A549 (cell line): ENCODE measurements around the gene EFTUD2. TPM values are rescaled to one million over a fixed set of nuclear protein-coding genes. Genes with fewer than 3 reads are reported as not detected.

ENCODE experiments used
- ATAC-seq, 2 experiments: fragments of 200-7000 bp in 1 of 2; fragments of >200 bp in 1 of 2; cut with Nextera tagmentation in 1 of 2; cut with Tn5 transposase in 1 of 2; 3 replicates each; pipeline versions ENCODE4 v1.8.0 to v1.9.1; 2018 to 2020; ENCODE audit warnings: mild to moderate bottlenecking in 1 of 2, moderate library complexity in 1 of 2
- CTCF ChIA-PET: fragments of 300-600 bp; sonication (Branson Sonifier 250); formaldehyde crosslinking; extraction: SDS; loops from one replicate; lab custom pipeline; 2021; ENCODE audit warnings: antibody characterized with exemption, inconsistent platforms; lab: Yijun Ruan, JAX
- POLR2A ChIA-PET: fragments of 350-600 bp; formaldehyde crosslinking; extraction: SDS; loops from one replicate; lab custom pipeline; 2021; ENCODE audit warnings: antibody characterized with exemption, inconsistent platforms; lab: Yijun Ruan, JAX
- DNase-seq, 2 experiments: peaks; one replicate each; pipeline versions ENCODE4 v3.0.0 to v3.0.0-alpha.2; 2011 to 2016; ENCODE audit warnings: low read depth in 1 of 2, low spot score in 1 of 2
- FAIRE-seq: peaks from 2 replicates; lab custom pipeline; 2011; peaks lifted over from hg19 to GRCh38; lab: Jason Lieb, UNC
- H3K27ac ChIP-seq, 2 experiments: fragments of >200 bp; sonication (Bioruptor Twin); formaldehyde crosslinking; 3 replicates each; pipeline ENCODE4 v1.5.1; 2016 to 2017
- H3K4me1 ChIP-seq: fragments of >200 bp; sonication (Bioruptor Twin); formaldehyde crosslinking; 3 replicates; pipeline ENCODE4 v1.6.1; 2016
- H3K4me2 ChIP-seq: fragments of >200 bp; sonication (Bioruptor Twin); formaldehyde crosslinking; 3 replicates; pipeline ENCODE4 v1.6.1; 2016
- H3K4me3 ChIP-seq: fragments of >200 bp; sonication (Bioruptor Twin); formaldehyde crosslinking; 3 replicates; pipeline ENCODE4 v1.5.1; 2016
- H3K9me3 ChIP-seq: fragments of >200 bp; sonication (Bioruptor Twin); formaldehyde crosslinking; 3 replicates; pipeline ENCODE4 v1.6.1; 2016
- CEBPB ChIP-seq, 2 experiments: fragments of >200 bp in 1 of 2; sonication (Bioruptor Twin) in 1 of 2; formaldehyde crosslinking in 1 of 2; IDR thresholded peaks; 2 replicates each; pipeline ENCODE4 v1.6.1; 2012 to 2016
- EP300 ChIP-seq, 2 experiments: fragments of >200 bp; sonication (Bioruptor Twin); formaldehyde crosslinking; IDR thresholded peaks; 2 replicates in 1 of 2; 3 replicates in 1 of 2; pipeline ENCODE4 v1.6.1; 2016 to 2017
- ESRRA ChIP-seq: fragments of 150-350 bp; IDR thresholded peaks from 2 replicates; pipeline ENCODE4 v1.6.1; 2014; ENCODE audit warnings: mild to moderate bottlenecking, low read length, borderline replicate concordance
- GATA3 ChIP-seq: IDR thresholded peaks from 2 replicates; pipeline ENCODE4 v1.6.1; 2012; ENCODE audit warnings: borderline replicate concordance
- HOXB5 ChIP-seq: fragments of 250-450 bp; sonication (Bioruptor Pico); IDR thresholded peaks from 2 replicates; pipeline ENCODE4 v1.5.0; 2020; ENCODE audit warnings: mild to moderate bottlenecking, moderate library complexity
- JUN ChIP-seq, 2 experiments: fragments of >200 bp; sonication (Bioruptor Twin); formaldehyde crosslinking; IDR thresholded peaks; 2 replicates in 1 of 2; 3 replicates in 1 of 2; pipeline ENCODE4 v1.6.1; 2016 to 2017
- JUNB ChIP-seq: fragments of >200 bp; sonication (Bioruptor Twin); formaldehyde crosslinking; IDR thresholded peaks from 2 replicates; pipeline ENCODE4 v1.6.1; 2016
- MAFK ChIP-seq: fragments of 450-650 bp; IDR thresholded peaks from 2 replicates; pipeline ENCODE4 v1.6.1; 2014; ENCODE audit not compliant: partially characterized antibody
- MAZ ChIP-seq: fragments of 150-350 bp; IDR thresholded peaks from 2 replicates; pipeline ENCODE4 v1.6.1; 2014; ENCODE audit warnings: antibody characterized with exemption, low read depth, low read length, borderline replicate concordance
- MYC ChIP-seq: IDR thresholded peaks from 2 replicates; pipeline ENCODE4 v1.6.1; 2012; ENCODE audit warnings: mild to moderate bottlenecking, inconsistent platforms, low read length, improper control_type of control experiment, borderline replicate concordance
- POLR2A ChIP-seq: IDR thresholded peaks from 2 replicates; pipeline ENCODE4 v1.6.1; 2012; ENCODE audit warnings: mild to moderate bottlenecking, low read length
- POLR2AphosphoS2 ChIP-seq: conservative IDR thresholded peaks from 2 replicates; pipeline ENCODE4 v1.6.1; 2012; ENCODE audit warnings: low read length, improper control_type of control experiment, inconsistent platforms
- RAD21 ChIP-seq, 2 experiments: fragments of >200 bp in 1 of 2; sonication (Bioruptor Twin) in 1 of 2; formaldehyde crosslinking in 1 of 2; IDR thresholded peaks in 1 of 2; conservative IDR thresholded peaks in 1 of 2; 2 replicates in 1 of 2; 3 replicates in 1 of 2; pipeline ENCODE4 v1.6.1; 2012 to 2018; ENCODE audit warnings: inconsistent platforms in 1 of 2
- RCOR1 ChIP-seq: fragments of 150-350 bp; IDR thresholded peaks from 2 replicates; pipeline ENCODE4 v1.6.1; 2014; ENCODE audit warnings: antibody characterized with exemption, low read length, low read depth
- RFX5 ChIP-seq: fragments of 450-650 bp; IDR thresholded peaks from 2 replicates; pipeline ENCODE4 v1.7.1; 2014; ENCODE audit warnings: antibody characterized with exemption, mild to moderate bottlenecking, moderate library complexity
- RNF2 ChIP-seq: fragments of 200-600 bp; sonication (generic); IDR thresholded peaks from 2 replicates; pipeline ENCODE4 v1.6.1; 2016; ENCODE audit warnings: low read depth, mild to moderate bottlenecking, antibody characterized with exemption, moderate library complexity, borderline replicate concordance
- TP53 ChIP-seq: fragments of 250-450 bp; sonication (Bioruptor Pico); IDR thresholded peaks from 2 replicates; pipeline ENCODE4 v1.5.0; 2021; ENCODE audit warnings: mild to moderate bottlenecking, moderate library complexity
- ZFP36 ChIP-seq: fragments of 450-650 bp; IDR thresholded peaks from 2 replicates; pipeline ENCODE4 v1.6.1; 2014; ENCODE audit warnings: borderline replicate concordance; ENCODE audit not compliant: partially characterized antibody
- ZSCAN20 ChIP-seq: fragments of 250-450 bp; sonication (Bioruptor Pico); IDR thresholded peaks from 2 replicates; pipeline ENCODE4 v1.8.0; 2022; ENCODE audit warnings: mild to moderate bottlenecking, moderate library complexity
- WGBS: methylation state at CpG from one replicate; pipeline ENCODE4 v1.1.6; 2017; ENCODE audit errors: missing lambda C conversion rate; 5-methylcytosine and 5-hydroxymethylcytosine counted together
- polyA plus RNA-seq, 4 experiments: library from polyadenylated mRNA; depleted of rRNA in 3 of 4; stranded (reverse); fragments of >200 nt; fragmentation: RNase III in 1 of 4; extraction: RNeasy Plus Mini Kit Qiagen cat#74134 plus additional on column Dnase treatment in 1 of 4; gene quantifications; 2 replicates in 3 of 4; 3 replicates in 1 of 4; pipeline ENCODE4 v1.2.3, GENCODE V29; 2011 to 2017
- TF ChIP-seq, protein P1 (sequence below): fragments of 250-450 bp; sonication (Bioruptor Pico); IDR thresholded peaks from 2 replicates; pipeline ENCODE4 v1.5.0; 2021; ENCODE audit warnings: mild to moderate bottlenecking, moderate library complexity, borderline replicate concordance
- TF ChIP-seq, protein P2 (sequence below): fragments of >200 bp; sonication (Bioruptor Twin); formaldehyde crosslinking; IDR thresholded peaks from 2 replicates; pipeline ENCODE4 v1.6.1; 2016
- TF ChIP-seq, protein P3 (sequence below): IDR thresholded peaks from 2 replicates; pipeline ENCODE4 v1.6.1; 2012; ENCODE audit warnings: low read depth, borderline replicate concordance
- TF ChIP-seq, protein P4 (sequence below): fragments of 150-350 bp; IDR thresholded peaks from 2 replicates; pipeline ENCODE4 v1.6.1; 2014; ENCODE audit warnings: low read depth, mild to moderate bottlenecking, low read length
- TF ChIP-seq, protein P5 (sequence below): IDR thresholded peaks from 2 replicates; pipeline ENCODE4 v1.6.1; 2012

The EFTUD2 gene
- polyA plus RNA-seq, 2 of the 4 experiments (the other 2 are of a cell fraction), result 224 to 353 TPM

DNA sequence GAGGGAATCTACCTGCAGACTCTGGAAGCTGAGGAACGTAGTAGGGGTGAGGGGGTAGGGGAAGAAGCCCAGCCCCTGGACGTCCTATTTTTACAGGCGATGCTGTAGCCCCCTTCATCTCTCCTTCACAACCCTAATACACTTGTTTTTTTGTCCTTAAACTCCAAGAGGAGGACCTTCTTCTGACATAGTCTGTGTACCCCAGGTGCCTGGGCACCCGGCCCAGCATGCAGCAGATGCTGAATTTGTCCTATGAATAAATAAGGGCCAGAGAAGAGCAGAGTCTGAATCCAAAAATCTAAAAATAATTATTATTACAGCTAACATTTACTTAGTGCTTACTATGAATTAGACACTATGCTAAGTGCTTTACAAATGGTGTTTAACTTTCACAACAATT, 43.2 kb upstream of the EFTUD2 start:
- ATAC-seq, result no peak
- no peak for DNase-seq
- CTCF ChIA-PET, result interaction anchor here (0.6 to 38.8 kb wide), 10 partner anchors 11 to 193 kb away, joined by 3 to 1853 read pairs (median 4); partner anchors contain the start of genes ACBD4, DCAKD and GFAP
- POLR2A ChIA-PET, result no interaction called here
- 78% methylated on average over 4 of the region's 4 CpGs for WGBS
- peak overlapping the region; percentile 17; the same call in 2 of the 3 replicates for H3K4me3 ChIP-seq
- peaks cover 44% of the 10 kb centered on the region for H3K4me1 ChIP-seq
- no peak for TF ChIP-seq RAD21 (conservative IDR thresholded peaks at IDR 0.05 in 1 of 2, IDR thresholded peaks at IDR 0.05 in 1 of 2)
- TF ChIP-seq, protein P1, sequence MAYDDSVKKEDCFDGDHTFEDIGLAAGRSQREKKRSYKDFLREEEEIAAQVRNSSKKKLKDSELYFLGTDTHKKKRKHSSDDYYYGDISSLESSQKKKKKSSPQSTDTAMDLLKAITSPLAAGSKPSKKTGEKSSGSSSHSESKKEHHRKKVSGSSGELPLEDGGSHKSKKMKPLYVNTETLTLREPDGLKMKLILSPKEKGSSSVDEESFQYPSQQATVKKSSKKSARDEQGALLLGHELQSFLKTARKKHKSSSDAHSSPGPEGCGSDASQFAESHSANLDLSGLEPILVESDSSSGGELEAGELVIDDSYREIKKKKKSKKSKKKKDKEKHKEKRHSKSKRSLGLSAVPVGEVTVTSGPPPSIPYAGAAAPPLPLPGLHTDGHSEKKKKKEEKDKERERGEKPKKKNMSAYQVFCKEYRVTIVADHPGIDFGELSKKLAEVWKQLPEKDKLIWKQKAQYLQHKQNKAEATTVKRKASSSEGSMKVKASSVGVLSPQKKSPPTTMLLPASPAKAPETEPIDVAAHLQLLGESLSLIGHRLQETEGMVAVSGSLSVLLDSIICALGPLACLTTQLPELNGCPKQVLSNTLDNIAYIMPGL (CRISPR knock-in tag), result no peak
- TF ChIP-seq, protein P2, sequence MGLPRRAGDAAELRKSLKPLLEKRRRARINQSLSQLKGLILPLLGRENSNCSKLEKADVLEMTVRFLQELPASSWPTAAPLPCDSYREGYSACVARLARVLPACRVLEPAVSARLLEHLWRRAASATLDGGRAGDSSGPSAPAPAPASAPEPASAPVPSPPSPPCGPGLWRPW, result no peak
- TF ChIP-seq, protein P3, sequence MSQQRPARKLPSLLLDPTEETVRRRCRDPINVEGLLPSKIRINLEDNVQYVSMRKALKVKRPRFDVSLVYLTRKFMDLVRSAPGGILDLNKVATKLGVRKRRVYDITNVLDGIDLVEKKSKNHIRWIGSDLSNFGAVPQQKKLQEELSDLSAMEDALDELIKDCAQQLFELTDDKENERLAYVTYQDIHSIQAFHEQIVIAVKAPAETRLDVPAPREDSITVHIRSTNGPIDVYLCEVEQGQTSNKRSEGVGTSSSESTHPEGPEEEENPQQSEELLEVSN, result no peak
- TF ChIP-seq GATA3, result no peak
- no peak for TF ChIP-seq JUN (IDR thresholded peaks at IDR 0.05)
- TF ChIP-seq POLR2A, result no peak
- TF ChIP-seq ZSCAN20 (CRISPR knock-in tag), result no peak
- no peak for TF ChIP-seq POLR2AphosphoS2
- no peak for TF ChIP-seq JUNB
- TF ChIP-seq, protein P4, sequence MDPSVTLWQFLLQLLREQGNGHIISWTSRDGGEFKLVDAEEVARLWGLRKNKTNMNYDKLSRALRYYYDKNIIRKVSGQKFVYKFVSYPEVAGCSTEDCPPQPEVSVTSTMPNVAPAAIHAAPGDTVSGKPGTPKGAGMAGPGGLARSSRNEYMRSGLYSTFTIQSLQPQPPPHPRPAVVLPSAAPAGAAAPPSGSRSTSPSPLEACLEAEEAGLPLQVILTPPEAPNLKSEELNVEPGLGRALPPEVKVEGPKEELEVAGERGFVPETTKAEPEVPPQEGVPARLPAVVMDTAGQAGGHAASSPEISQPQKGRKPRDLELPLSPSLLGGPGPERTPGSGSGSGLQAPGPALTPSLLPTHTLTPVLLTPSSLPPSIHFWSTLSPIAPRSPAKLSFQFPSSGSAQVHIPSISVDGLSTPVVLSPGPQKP, result no peak
- TF ChIP-seq CEBPB (IDR thresholded peaks at IDR 0.05), result no peak
- no peak for TF ChIP-seq MAZ
- TF ChIP-seq MAFK, result no peak
- no peak for TF ChIP-seq MYC
- FAIRE-seq, result no peak
- peak overlapping the region; percentile 83 for H3K4me2 ChIP-seq
- H3K9me3 ChIP-seq, result peaks cover 7% of the 10 kb centered on the region; the same call in 2 of the 3 replicates
- H3K27ac ChIP-seq, result peak overlapping the region; percentile 78 to 86

DNA sequence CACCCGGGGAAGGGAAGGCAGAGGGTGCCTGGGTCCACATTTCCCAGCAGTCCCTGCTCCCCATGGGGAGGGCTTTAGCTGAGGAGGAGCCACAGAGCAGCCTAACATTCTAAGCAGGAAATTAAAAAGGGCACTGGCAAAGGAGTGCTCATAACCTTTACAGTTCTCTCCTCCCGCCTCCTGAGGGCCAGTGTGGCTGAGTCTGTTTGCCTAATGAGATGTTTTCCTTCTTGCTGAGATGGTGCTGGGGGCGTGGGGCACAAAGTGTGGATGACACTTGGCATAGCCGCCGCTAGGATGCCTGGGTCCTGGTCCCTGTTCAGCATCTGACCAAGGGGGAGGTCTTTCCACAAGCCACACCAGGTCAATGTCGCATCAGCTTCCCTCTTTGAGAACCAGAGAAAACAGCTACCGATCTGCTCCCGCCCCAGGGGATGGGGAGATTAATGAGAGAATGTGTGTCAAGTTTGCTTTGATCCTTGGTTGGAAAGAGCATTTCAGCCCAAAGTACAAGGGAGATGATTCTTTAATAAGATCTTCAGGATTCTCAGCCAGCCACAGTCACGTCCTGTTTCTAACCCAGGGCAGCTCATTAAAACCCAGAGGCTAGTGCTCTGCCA, 42.6 kb upstream of the EFTUD2 start:
- ATAC-seq, result peak; percentile 77 to 84
- H3K27ac ChIP-seq, result peak overlapping the region; percentile 78 to 86

More for the DNA sequence above, 42.6 kb upstream of the EFTUD2 start:
- DNase-seq (peak; percentile 62 to 66), FAIRE-seq (no peak)
- TF ChIP-seq RCOR1 (0 out of 2 replicates have a peak, but pooled peaks have one; percentile 4), TP53 (CRISPR knock-in tag) (no peak), HOXB5 (0 out of 2 replicates have a peak, but pooled peaks have one; percentile 61), EP300 (IDR thresholded peaks at IDR 0.05) (no peak), RFX5 (no peak), ZSCAN20 (CRISPR knock-in tag) (no peak), RNF2 (no peak), ESRRA (no peak), MAFK (no peak), ZFP36 (no peak)
- TF ChIP-seq, protein P5, sequence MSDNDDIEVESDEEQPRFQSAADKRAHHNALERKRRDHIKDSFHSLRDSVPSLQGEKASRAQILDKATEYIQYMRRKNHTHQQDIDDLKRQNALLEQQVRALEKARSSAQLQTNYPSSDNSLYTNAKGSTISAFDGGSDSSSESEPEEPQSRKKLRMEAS, result 0 out of 2 replicates have a peak, but pooled peaks have one; percentile 30
- POLR2A ChIA-PET, result no interaction called here
- Histone ChIP-seq H3K4me1 (peaks cover 44% of the 10 kb centered on the region), H3K4me3 (peak overlapping the region; percentile 17; the same call in 2 of the 3 replicates), H3K4me2 (peak overlapping the region; percentile 83), H3K9me3 (peaks cover 7% of the 10 kb centered on the region; the same call in 2 of the 3 replicates)
- CTCF ChIA-PET, result interaction anchor here (1.1 to 38.8 kb wide), 9 partner anchors 11 to 193 kb away, joined by 3 to 1853 read pairs (median 4); partner anchors contain the start of genes ACBD4, DCAKD and GFAP
- 20% methylated on average over 9 of the region's 9 CpGs for WGBS
